Heart left ventricle (tissue), 13 donors: Measurements from ENCODE around the gene NAA16.

ENCODE experiments used
- POLR2A ChIP-seq, 2 donors: fragments of 450-650 bp; IDR thresholded peaks; one replicate each; pipeline ENCODE4 v1.6.1; 2017; ENCODE audit warnings: antibody characterized with exemption in 2 of 2, mild to moderate bottlenecking in 2 of 2, moderate library complexity in 2 of 2
- TF ChIP-seq, protein P1 (sequence below), 12 donors: fragments of 200-600 bp; sonication (generic) in 4 of 12; IDR thresholded peaks; one replicate each; pipeline versions ENCODE4 v1.5.0 to v1.8.0; 2018 to 2022; ENCODE audit warnings: antibody characterized with exemption in 12 of 12, mild to moderate bottlenecking in 5 of 12
- donor health status: ischemic (EF 13 %, LVEDD 7.1; RV severe dilation, severe dysfunction).
- donor health status: DM: no; HTN: yes; CAD: no.
- donor health status: DM: no; HTN: no; CAD: no.
- donor health status: ischemic (EF 25% LVEDD 6.9; RV normal size, moderate dysfunction).
- donor health status: ischemic (EF 25% LVEDD 5.7; RV mildly dilated, moderate dysfunction).
- donor health status: ischemic (EF 35%, LVEDD 5.7; RV mildly dilated, moderate dysfunction).
- donor health status: nonischemic (EF 11% LVEDD 7.7; RV severe dilation, severe dysfunction).
- donor health status: DM: yes; HTN: yes; CAD: no.
- donor health status: PGD.
- donor health status: ischemic (EF 29% LVEDD 5.4; RV normal size, mild dysfunction).
- donor health status: nonischemic (EF 23%, LVEDD 6.1; RV moderate dilation, normal function).

DNA sequence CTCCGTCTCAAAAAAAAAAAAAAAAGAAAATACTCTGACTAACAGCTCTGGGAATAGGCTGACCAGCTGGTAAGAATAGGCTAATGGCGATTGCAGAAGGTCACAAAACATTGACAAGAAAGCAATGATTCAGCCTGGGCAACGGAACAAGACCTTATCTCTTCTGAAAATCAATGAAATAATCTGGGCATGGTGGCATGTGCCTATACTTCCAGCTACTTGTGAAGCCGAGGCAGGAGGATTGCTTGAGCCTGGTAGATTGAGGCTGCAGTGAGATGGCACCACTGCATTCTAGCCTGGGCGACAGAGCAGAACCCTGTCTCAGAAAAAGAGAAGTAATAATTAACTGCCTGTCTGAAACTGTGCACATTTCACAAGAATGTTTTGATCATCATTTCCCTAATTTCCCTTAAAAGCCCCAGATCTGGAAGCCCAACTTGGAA lies 28.9 kb upstream of the NAA16 start:
- TF ChIP-seq POLR2A (IDR thresholded peaks at IDR 0.05) = no peak
- TF ChIP-seq, protein P1, sequence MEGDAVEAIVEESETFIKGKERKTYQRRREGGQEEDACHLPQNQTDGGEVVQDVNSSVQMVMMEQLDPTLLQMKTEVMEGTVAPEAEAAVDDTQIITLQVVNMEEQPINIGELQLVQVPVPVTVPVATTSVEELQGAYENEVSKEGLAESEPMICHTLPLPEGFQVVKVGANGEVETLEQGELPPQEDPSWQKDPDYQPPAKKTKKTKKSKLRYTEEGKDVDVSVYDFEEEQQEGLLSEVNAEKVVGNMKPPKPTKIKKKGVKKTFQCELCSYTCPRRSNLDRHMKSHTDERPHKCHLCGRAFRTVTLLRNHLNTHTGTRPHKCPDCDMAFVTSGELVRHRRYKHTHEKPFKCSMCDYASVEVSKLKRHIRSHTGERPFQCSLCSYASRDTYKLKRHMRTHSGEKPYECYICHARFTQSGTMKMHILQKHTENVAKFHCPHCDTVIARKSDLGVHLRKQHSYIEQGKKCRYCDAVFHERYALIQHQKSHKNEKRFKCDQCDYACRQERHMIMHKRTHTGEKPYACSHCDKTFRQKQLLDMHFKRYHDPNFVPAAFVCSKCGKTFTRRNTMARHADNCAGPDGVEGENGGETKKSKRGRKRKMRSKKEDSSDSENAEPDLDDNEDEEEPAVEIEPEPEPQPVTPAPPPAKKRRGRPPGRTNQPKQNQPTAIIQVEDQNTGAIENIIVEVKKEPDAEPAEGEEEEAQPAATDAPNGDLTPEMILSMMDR (IDR thresholded peaks at IDR 0.05) = no peak
